ENCODE measurements around the gene LMNTD1.
"Not testable (repeated sequence)": the region's sequence is repeated elsewhere in the genome, so short reads cannot be mapped to it uniquely, and the experiment has no call there.

The LMNTD1 gene

GRCh38 chr12:25426821-25427220 is 126.3 kb downstream of the LMNTD1 start:
- not testable (repeated sequence) for DNase-seq
